K562 (cell line): ENCODE data around the gene LEAP2. TPM values are rescaled to one million over a fixed set of nuclear protein-coding genes. Genes with fewer than 3 reads are reported as not detected.

ENCODE experiments used
- ATAC-seq: fragments of 200-7000 bp; cut with Tn5 transposase; 3 replicates; pipeline ENCODE4 v1.9.1; 2020; ENCODE audit warnings: moderate library complexity
- BruUV-seq: library from RNA; stranded (reverse); fragments of 400-500 nt; replicated peaks from 2 replicates; lab custom pipeline; 2021; lab: Mats Ljungman, UMichigan
- CTCF ChIA-PET: fragments of 300-600 bp; formaldehyde crosslinking; extraction: SDS; loops from one replicate; lab custom pipeline; 2021; ENCODE audit warnings: low intra/inter-chr PET ratio; lab: Yijun Ruan, JAX
- POLR2A ChIA-PET: fragments of 300-600, 350-650 bp; sonication (Branson Sonifier 250); formaldehyde crosslinking; extraction: SDS; loops from one replicate; lab custom pipeline; 2021; ENCODE audit warnings: antibody characterized with exemption, inconsistent platforms; lab: Yijun Ruan, JAX
- DNase-seq, 4 experiments: peaks; one replicate each; pipeline versions ENCODE4 v3.0.0 to v3.0.0-alpha.2; 2011 to 2018; ENCODE audit warnings: low spot score in 3 of 4, mixed read lengths in 3 of 4; ENCODE audit errors: extremely low read depth in 1 of 4
- FAIRE-seq: peaks from 2 replicates; lab custom pipeline; 2011; peaks lifted over from hg19 to GRCh38; lab: Jason Lieb, UNC
- H2AFZ ChIP-seq: 2 replicates; pipeline ENCODE4 v1.6.0; 2011; ENCODE audit warnings: low read depth, low read length, control low read depth, inconsistent platforms
- H3K27ac ChIP-seq: fragments of 200-600 bp; 3 replicates; pipeline ENCODE4 v1.8.0; 2011; ENCODE audit warnings: low read depth, mild to moderate bottlenecking, control low read depth, inconsistent platforms, low read length, moderate library complexity, mixed read lengths; ENCODE audit errors: extremely low read depth
- H3K27me3 ChIP-seq, 2 experiments: fragments of 300-600 bp in 1 of 2; 2 replicates in 1 of 2; 3 replicates in 1 of 2; pipeline versions ENCODE4 v1.6.0 to v1.8.0; 2011; ENCODE audit warnings: inconsistent platforms in 2 of 2, low read length in 2 of 2, mild to moderate bottlenecking in 1 of 2, mixed read lengths in 1 of 2, moderate library complexity in 1 of 2; ENCODE audit not compliant: control insufficient read depth in 2 of 2, insufficient read depth in 2 of 2
- H3K36me3 ChIP-seq: fragments of 300-600 bp; 3 replicates; pipeline ENCODE4 v1.8.0; 2011; ENCODE audit warnings: mild to moderate bottlenecking, low read length, inconsistent platforms; ENCODE audit not compliant: control insufficient read depth, insufficient read depth
- H3K4me1 ChIP-seq, 2 experiments: fragments of 200-600 bp in 1 of 2; replicated peaks in 1 of 2; 2 replicates in 1 of 2; 3 replicates in 1 of 2; pipeline versions ENCODE4 v1.5.1 to v1.8.0; 2011; ENCODE audit warnings: inconsistent platforms in 2 of 2, low read length in 2 of 2, mild to moderate bottlenecking in 1 of 2, mixed read lengths in 1 of 2, moderate library complexity in 1 of 2; ENCODE audit not compliant: control insufficient read depth in 2 of 2, insufficient read depth in 2 of 2
- H3K4me2 ChIP-seq: 2 replicates; pipeline ENCODE4 v1.6.1; 2011; ENCODE audit warnings: low read length, control low read depth, inconsistent platforms, mixed read lengths; ENCODE audit not compliant: insufficient read depth
- H3K4me3 ChIP-seq: fragments of 200-600 bp; sonication (generic), shearing (Covaris generic); 2 replicates; pipeline ENCODE4 v1.5.1; 2016; ENCODE audit warnings: control low read depth, inconsistent platforms
- H3K79me2 ChIP-seq: fragments of 200-600 bp; 3 replicates; pipeline ENCODE4 v1.8.0; 2011; ENCODE audit warnings: low read length, inconsistent platforms; ENCODE audit not compliant: control insufficient read depth, insufficient read depth
- H3K9ac ChIP-seq, 2 experiments: 2 replicates each; pipeline versions ENCODE4 v1.6.0 to v1.6.1; 2011; ENCODE audit warnings: low read depth in 2 of 2, low read length in 2 of 2, control low read depth in 1 of 2, inconsistent platforms in 1 of 2, mild to moderate bottlenecking in 1 of 2, mixed read lengths in 1 of 2; ENCODE audit not compliant: insufficient read depth in 1 of 2
- H3K9me1 ChIP-seq: one replicate; pipeline ENCODE4 v1.6.0; 2011; ENCODE audit warnings: inconsistent platforms, mild to moderate bottlenecking, low read length, moderate library complexity; ENCODE audit not compliant: control insufficient read depth, insufficient read depth
- H3K9me3 ChIP-seq: replicated peaks from 2 replicates; pipeline ENCODE4 v1.5.1; 2011; ENCODE audit warnings: low read depth, low read length, inconsistent platforms; ENCODE audit not compliant: control insufficient read depth, insufficient read depth
- H4K20me1 ChIP-seq: replicated peaks from 2 replicates; pipeline ENCODE4 v1.6.1; 2011; ENCODE audit warnings: low read length, inconsistent platforms, mixed read lengths; ENCODE audit not compliant: control insufficient read depth, insufficient read depth
- BRF2 ChIP-seq: IDR thresholded peaks from 3 replicates; pipeline ENCODE4 v1.6.1; 2011; ENCODE audit warnings: borderline replicate concordance, mild to moderate bottlenecking; ENCODE audit not compliant: insufficient read length, insufficient read depth
- CBFA2T3 ChIP-seq: fragments of 450-650 bp; IDR thresholded peaks from 2 replicates; pipeline ENCODE4 v1.6.1; 2017
- CBX2 ChIP-seq: fragments of 200-600 bp; sonication (generic); IDR thresholded peaks from one replicate; pipeline ENCODE4 v1.6.1; 2012; ENCODE audit warnings: mild to moderate bottlenecking, low read length, inconsistent platforms; ENCODE audit not compliant: insufficient read depth, poor library complexity, severe bottlenecking
- KLF10 ChIP-seq: fragments of 250-450 bp; sonication (Bioruptor Pico); IDR thresholded peaks from 2 replicates; pipeline ENCODE4 v1.6.1; 2021; ENCODE audit warnings: matching md5 sums
- POLR2AphosphoS5 ChIP-seq: IDR thresholded peaks from 2 replicates; pipeline ENCODE4 v1.6.1; 2011; ENCODE audit warnings: mild to moderate bottlenecking, low read depth, low read length, moderate library complexity; ENCODE audit not compliant: control insufficient read depth, insufficient read depth
- PYGO2 ChIP-seq: fragments of 450-650 bp; IDR thresholded peaks from 2 replicates; pipeline ENCODE4 v1.6.1; 2016; ENCODE audit warnings: mild to moderate bottlenecking, missing genetic modification characterization, moderate library complexity, missing compliant biosample characterization
- SP1 ChIP-seq: sonication (generic); formaldehyde crosslinking; IDR thresholded peaks from 2 replicates; pipeline ENCODE4 v1.8.1; 2022; ENCODE audit warnings: mild to moderate bottlenecking, missing genetic modification reagents
- WGBS: fragments of 100-300 bp; shearing (Covaris generic); methylation state at CpG from one replicate; pipeline ENCODE4 v1.1.6; 2016; ENCODE audit warnings: low coverage, mixed read lengths; ENCODE audit not compliant: insufficient coverage; ENCODE audit errors: missing lambda C conversion rate; 5-methylcytosine and 5-hydroxymethylcytosine counted together
- in situ Hi-C: fragments of 300-500 bp; cut with MboI; formaldehyde crosslinking; loops from 4 replicates; pipeline ENCODE4 v1.15.0; 2018; ENCODE audit warnings: inconsistent platforms, mixed read lengths
- intact Hi-C: fragments of 100-400 bp; cut with micrococcal nuclease; formaldehyde crosslinking; loops from 2 replicates; pipeline ENCODE4 v1.14.2; 2022
- polyA plus RNA-seq, 8 experiments: library from polyadenylated mRNA; depleted of rRNA in 4 of 8; stranded (reverse) in 5 of 8; unstranded in 3 of 8; fragments of >200 nt; fragmentation: Nextera tagmentation in 2 of 8; fragmentation: Illumina TruSeq in 1 of 8; extraction: Ambion mirVana in 2 of 8; extraction: Trizol in 1 of 8; gene quantifications; 2 replicates each; pipeline versions ENCODE4 v1.2.1 to v1.2.3, GENCODE V29; 2011 to 2014; ENCODE audit warnings: inconsistent platforms in 1 of 8, missing spikeins in 1 of 8
- total RNA-seq, 7 experiments: library from RNA; depleted of rRNA in 6 of 7; stranded (reverse); fragments of >200 nt in 6 of 7; fragmentation: Illumina TruSeq in 2 of 7; extraction: Trizol in 2 of 7; gene quantifications; 2 replicates each; pipeline versions ENCODE4 v1.2.1 to v1.2.3, GENCODE V29; 2011 to 2021; ENCODE audit warnings: low replicate concordance in 1 of 7
- TF ChIP-seq, protein P1 (sequence below): fragments of 250-450 bp; sonication (Bioruptor Pico); IDR thresholded peaks from 2 replicates; pipeline ENCODE4 v1.5.0; 2021; ENCODE audit warnings: mild to moderate bottlenecking, moderate library complexity

Gene LEAP2
- total and polyA plus RNA-seq, 9 of the 15 experiments (the other 6 are each of a cell fraction or from before 2014, with no cell fraction given), result 1.1 to 5.6 (median 2.5) TPM

GRCh38 chr5:132853323-132853722 is 20.1 kb upstream of the LEAP2 start (continued):
- no peak for TF ChIP-seq POLR2AphosphoS5
- TF ChIP-seq KLF10, result no peak
- no peak for TF ChIP-seq PYGO2 (tag)

- Histone ChIP-seq H3K4me2 (no peak overlapping the region), H3K9me1 (no peaks in the 10 kb centered on the region), H3K9ac (no peak overlapping the region), H2AFZ (no peak overlapping the region), H3K27me3 (no peaks in the 10 kb centered on the region), H3K27ac (no peak overlapping the region), H3K9me3 (no peaks in the 10 kb centered on the region), H3K36me3 (no peaks in the 10 kb centered on the region), H4K20me1 (no peaks in the 10 kb centered on the region), H3K4me1 (peaks cover under 1 to 14% of the 10 kb centered on the region in 2 experiments; a peak in 3 of 5 replicates), H3K79me2 (no peaks in the 10 kb centered on the region), H3K4me3 (no peak overlapping the region)
- in situ Hi-C loops, result no loop called here
- no peak for TF ChIP-seq CBX2
- no peak for TF ChIP-seq SP1 (CRISPR knock-in tag)
- TF ChIP-seq CBFA2T3, result no peak
- TF ChIP-seq, protein P1, sequence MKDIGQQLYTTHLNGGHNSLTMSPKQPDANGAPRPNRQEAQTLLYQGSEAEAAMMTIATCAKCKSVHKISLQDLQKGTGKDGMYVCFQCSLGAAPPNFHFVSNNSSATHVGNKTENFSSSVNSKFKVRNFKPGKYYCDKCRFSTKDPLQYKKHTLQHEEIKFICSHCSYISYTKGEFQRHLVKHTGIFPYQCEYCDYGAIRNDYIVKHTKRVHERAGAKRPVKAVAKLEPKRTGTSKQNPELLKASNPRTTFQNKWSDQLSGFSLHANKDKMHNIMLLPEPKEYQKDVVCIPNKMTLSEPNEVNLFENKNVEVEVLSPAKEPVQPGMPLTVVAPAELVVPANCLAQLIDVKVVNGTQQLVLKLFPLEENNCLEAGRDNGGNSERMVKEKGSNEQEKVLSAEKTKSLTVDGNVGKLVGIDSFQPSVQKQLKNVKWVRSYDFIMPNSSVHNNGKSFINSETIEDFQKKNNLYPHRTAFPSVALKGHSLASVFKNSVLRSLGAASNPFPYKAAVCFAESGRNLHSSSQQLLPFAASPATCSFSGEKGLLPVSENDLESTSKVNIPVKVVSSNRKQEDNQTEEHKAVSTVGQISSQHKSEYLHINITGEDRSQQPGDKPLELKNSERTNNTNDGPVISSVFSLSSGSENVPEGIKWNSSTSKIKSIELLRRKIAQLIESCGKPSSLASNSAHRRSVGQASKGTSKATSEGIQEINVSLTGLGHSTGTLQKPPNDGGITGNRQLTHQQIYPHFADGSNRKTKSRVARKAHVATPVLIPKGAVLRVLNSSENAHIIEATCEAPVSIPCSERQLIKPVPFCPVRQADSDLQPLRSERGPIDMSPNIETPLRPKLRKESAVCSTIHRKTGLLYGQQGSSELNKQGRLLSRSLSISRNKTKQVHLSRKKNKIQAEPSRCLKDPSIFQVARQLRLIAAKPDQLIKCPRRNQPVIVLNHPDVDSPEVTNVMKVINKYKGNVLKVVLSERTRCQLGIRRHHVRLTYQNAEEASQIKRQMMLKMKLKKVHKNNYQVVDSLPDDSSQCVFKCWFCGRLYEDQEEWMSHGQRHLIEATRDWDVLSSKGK, result no peak
- TF ChIP-seq BRF2, result no peak
- WGBS, result 10% methylated on average over 1 of the region's 1 CpG
- CTCF ChIA-PET, result no interaction called here
- POLR2A ChIA-PET, result interaction anchor here (0.6 to 3.0 kb wide), 6 partner anchors 10 to 40 kb away, joined by 3 to 17 read pairs (median 6); partner anchors contain the start of genes GDF9 and UQCRQ
- no TSS peak for BruUV-seq
- FAIRE-seq (no peak), ATAC-seq (no peak), DNase-seq (no peak)
- intact Hi-C loops, result no loop called here
Observed at GRCh38 chr5:132853790-132854189, 19.7 kb upstream of the LEAP2 start.
